Activated T-helper 17 cell treated with anti-CD3 and anti-CD28 coated beads, Interleukin-2, amount 50 U/mL, for 72 hours (primary cell): ENCODE data around the gene FBXL19. TPM values are rescaled to one million over a fixed set of nuclear protein-coding genes. Genes with fewer than 3 reads are reported as not detected.

Experiments used
- total RNA-seq, 2 donors: library from RNA; stranded (reverse); gene quantifications; one replicate each; pipeline ENCODE4 v1.2.3, GENCODE V29; 2022

FBXL19 gene
- total RNA-seq, 2 donors from 2014 or later = 32.2 to 40.7 TPM

Other genes with a start within 250 kb of the FBXL19 start
- gene SRCAP, start 224.4 kb upstream of the FBXL19 start, total RNA-seq = 10 to 100 TPM; 63.6 to 86.7 TPM
- gene PHKG2, start 175.1 kb upstream of the FBXL19 start, total RNA-seq = 10 to 100 TPM; 30.0 to 43.3 TPM
- gene CFAP119, start 161.5 kb upstream of the FBXL19 start, total RNA-seq = 1 to 10 TPM; 2.9 TPM
- 10 to 100 TPM; 90.7 to 95.1 TPM for gene RNF40, start 161.2 kb upstream of the FBXL19 start, total RNA-seq
- gene ZNF629, start 136.4 kb upstream of the FBXL19 start, total RNA-seq = under 1 TPM; 0.28 to 0.48 TPM
- 10 to 100 TPM; 34.1 to 39.3 TPM for gene BCL7C, start 29.5 kb upstream of the FBXL19 start, total RNA-seq
- under 1 TPM; 0.15 to 0.26 TPM for gene CTF1, start 27.0 kb upstream of the FBXL19 start, total RNA-seq
- gene ORAI3, start 25.5 kb downstream of the FBXL19 start, total RNA-seq = 10 to 100 TPM; 12.4 to 25.8 TPM
- 10 to 100 TPM; 27.5 to 33.7 TPM for gene SETD1A, start 34.2 kb downstream of the FBXL19 start, total RNA-seq
- gene HSD3B7, start 61.6 kb downstream of the FBXL19 start, total RNA-seq = 1 to 10 TPM; 8.8 TPM
- gene STX1B, start 87.1 kb downstream of the FBXL19 start, total RNA-seq = under 1 TPM; 0.17 to 0.95 TPM
- gene STX4, start 110.0 kb downstream of the FBXL19 start, total RNA-seq = 10 to 100 TPM; 49.4 to 76.9 TPM
- 10 to 100 TPM; 15.1 to 19.4 TPM for gene ZNF668, start 150.7 kb downstream of the FBXL19 start, total RNA-seq
- 10 to 100 TPM; 19.6 to 29.7 TPM for gene ZNF646, start 150.8 kb downstream of the FBXL19 start, total RNA-seq
- gene PRSS53, start 165.4 kb downstream of the FBXL19 start, total RNA-seq = 10 to 100 TPM in 1 of 2 donors, 1 to 10 TPM in 1; 4.5 to 17.3 TPM
- gene VKORC1, start 171.2 kb downstream of the FBXL19 start, total RNA-seq = 100 to 1,000 TPM in 1 of 2 donors, 10 to 100 TPM in 1; 75.3 to 107 TPM
- 10 to 100 TPM; 48.6 to 98.3 TPM for gene BCKDK, start 184.8 kb downstream of the FBXL19 start, total RNA-seq
- gene KAT8, start 194.1 kb downstream of the FBXL19 start, total RNA-seq = 10 to 100 TPM; 49.7 to 50.2 TPM
- not detected for gene PRSS8, start 212.2 kb downstream of the FBXL19 start, total RNA-seq
- 1 to 10 TPM; 1.1 TPM for gene PRSS36, start 226.5 kb downstream of the FBXL19 start, total RNA-seq